Activated CD8-positive, alpha-beta memory T cell treated with anti-CD3 and anti-CD28 coated beads, Interleukin-2, amount 50 U/mL, for 1 hour (primary cell): Measurements from ENCODE around the gene STK32A.

Source experiments
- DNase-seq: peaks from one replicate; pipeline ENCODE4 v3.0.0-alpha.2; 2020; ENCODE audit errors: extremely low read depth

Gene STK32A

DNA sequence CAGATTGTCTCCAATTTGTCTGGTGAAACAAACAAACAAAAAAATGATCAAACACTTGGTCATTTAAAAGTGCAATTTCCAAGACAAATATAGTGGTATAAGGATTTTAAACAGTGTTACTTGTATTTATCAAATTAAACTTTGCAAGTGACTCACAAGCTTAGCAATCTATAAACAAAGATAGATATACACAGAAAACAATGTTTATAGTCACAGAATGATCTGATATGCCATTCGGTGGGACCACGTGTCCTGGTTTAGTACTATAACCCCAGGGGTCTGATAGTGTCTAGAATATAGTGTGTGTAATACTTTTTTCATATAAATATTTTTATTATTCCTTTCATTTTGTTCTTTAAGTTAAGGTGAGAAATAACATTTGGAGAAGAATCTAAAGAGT is 183.8 kb downstream of the STK32A start:
- DNase-seq: no peak

DNA sequence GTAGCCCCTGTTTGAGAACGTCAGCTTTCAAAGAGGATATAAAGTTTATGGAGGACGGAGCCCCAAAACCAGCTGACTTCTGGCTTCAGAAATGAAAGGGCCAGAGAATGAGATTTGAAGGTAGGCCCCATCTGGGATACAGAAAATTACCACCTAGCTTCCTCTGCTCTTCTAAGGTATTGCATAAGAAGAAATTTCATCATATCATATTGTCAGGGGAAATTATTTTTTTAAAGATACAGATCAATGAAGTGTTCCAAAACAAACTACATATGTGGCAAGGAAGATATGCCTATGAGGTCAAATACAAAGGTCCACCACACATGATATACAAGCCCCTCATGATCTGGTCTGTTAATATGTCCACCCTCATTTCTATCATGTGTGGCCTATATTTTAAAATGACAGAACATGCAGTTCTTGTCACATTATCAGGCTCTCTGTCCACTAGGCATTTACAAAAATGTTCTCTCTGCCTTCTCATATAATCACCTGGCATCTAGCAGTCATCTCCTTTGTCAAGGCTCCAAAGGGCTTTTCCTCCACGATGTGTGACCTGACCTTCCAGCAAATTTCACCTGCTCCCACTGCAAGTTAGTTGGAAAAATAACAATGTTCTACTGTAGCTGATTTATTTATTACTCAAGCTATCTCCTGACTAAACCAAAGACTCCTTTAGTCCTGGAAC is 192.0 kb downstream of the STK32A start:
- DNase-seq: no peak

DNA sequence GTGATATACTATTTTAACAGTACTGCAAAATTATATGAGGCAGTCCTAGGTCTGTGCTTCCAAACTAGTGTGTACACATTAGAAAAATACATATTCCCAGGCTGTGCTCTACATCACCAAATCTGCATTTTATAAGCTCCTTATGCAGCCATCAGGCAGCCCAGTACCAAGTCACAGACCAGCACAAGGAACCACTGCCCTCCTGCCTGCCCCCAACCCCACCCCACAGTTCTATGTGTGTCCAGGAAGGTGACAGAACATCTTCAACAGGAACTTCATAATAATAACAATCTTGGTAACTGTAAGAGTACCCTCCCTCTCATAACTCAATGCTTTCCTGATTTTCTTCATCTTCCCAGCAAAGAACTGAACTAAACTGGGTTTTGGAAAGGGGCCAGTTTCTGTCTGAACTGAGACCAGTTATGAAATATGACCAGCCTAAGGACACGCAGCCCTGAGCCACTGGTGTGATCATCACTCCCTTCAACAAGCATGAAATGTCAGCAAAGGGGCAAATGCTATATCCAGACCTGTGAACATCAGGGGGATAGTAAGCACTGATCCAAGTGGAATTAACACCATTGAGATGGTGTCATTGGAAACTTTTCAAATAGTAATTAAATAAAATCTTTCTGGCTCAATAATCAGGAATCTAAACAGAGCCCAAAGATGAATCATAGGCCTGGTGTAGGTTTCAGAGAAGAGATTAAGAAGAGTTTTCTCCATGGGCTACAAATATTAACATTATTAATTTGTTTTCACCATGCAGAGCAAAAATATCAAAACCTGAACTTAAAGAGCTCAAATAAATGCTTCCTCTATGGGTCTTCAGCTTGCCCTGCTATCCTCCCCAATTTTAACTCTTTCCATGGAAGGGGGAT is 192.9 kb downstream of the STK32A start:
- no peak for DNase-seq

DNA sequence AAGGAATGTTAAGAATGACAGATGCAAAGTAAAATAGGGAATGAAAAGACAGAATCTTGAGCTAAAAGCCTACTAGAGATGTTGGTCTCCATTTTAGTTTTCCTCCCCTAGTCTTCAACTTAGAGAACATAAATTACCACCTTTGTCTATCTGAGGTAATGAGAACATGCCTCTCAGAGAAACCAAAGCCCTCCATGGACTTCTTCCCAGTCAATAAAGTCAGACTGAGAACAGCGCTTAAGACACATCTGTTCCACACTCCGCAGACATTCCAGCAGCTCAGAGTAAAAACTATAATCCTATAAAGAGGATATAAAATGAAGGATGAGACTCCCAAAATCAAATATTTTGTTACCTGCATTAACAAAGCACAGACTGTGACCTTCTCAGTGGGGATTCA is 195.8 kb downstream of the STK32A start:
- DNase-seq: no peak

DNA sequence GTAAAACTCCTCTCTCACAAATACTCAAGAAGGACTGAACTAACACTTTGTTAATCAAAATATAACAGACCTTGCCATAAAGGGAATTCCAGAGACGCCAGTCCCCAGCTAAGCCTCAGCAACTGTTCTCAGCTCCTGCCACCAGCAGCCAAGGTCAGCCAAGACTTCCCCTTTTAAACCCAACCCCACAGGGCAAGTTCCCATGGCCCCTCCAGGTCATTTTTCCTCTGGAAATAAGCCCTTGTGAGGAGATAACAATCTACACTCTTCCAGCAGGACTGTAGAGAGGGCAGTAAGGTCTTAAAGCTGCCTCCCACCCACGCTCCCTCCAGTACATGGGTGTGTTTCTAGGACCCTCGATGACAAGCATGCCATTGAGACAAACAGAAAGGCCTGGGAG is 196.8 kb downstream of the STK32A start:
- no peak for DNase-seq

DNA sequence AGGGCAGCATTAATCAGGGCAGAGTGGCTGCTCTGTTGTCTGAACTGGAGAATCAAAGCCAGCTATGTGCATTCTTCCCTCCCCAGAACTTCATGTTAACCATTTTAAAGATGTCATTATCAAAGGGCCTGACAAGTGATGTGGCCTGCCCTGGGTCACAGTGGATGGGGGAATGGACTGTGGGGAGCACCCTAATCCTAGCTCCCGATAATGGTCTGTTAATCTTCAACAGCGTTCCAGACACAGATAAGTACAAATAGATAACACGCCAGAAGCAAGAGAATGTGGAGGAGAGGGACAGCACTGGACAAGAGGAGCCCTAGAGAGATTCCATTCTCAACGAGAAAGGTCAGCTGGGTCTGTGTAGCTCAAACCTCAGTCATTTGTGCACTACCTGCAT is 197.5 kb downstream of the STK32A start:
- DNase-seq: no peak

DNA sequence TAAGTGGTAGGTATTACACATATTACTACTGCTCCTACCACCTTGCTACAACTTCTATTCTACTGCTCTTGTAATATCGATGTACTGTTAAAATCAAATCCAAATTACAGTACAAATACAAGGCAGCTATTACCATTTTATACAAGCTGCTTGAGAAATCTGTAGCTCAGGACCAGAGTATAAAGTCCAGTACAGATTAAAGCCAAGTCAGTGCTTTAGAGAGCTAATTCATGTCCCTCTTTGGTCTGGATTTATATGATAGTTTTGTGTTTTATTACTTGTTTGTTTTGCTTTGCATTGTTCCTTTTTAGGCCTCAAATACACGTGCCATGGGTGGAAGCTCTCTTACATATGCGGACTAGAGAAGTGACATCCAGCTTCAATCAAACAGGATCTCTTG is 199.2 kb downstream of the STK32A start:
- no peak for DNase-seq

DNA sequence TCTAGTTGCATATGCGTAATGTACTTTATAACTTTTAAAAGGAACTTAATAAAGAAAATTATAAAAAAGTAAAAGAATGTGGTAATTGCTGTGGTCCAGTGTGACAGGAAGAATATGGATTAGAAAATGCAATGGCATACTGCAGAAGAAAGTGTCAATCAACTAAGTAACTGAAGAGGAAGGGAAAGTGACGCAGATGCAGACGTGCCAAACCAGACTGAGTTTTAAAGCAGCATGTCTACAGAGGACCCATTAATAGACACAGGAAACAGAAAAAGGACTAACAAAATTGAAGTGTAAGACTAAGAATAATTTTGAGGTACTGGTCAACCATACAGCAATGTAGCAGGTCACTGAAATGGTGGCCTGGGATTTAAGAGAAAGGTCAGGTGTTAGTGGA is 201.8 kb downstream of the STK32A start:
- no peak for DNase-seq

DNA sequence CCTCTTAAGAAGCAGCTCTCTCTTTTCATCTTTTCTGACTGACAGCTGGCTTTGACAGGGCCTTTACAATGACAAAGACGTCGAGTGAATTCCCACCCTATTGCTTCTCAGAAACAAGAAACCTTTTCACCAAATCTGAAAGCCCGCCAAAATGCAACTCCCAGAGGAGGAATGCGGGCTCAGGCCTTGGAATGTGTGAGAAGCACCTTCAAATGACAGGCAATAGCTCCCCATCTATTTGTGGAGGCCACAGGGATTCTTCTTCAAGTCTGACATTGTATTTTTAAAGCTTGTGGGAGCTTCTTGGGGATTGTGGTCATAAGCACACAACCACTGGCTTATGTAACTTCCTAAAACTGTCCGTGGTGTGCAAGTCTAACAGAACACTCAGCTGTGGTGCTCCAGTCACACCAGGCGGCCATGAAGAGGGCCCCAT is 202.4 kb downstream of the STK32A start:
- no peak for DNase-seq
